HEK293 (cell line): Measurements from ENCODE around the gene NKD2.

ENCODE experiments used
- CTCF ChIA-PET: fragments of 350-600 bp; formaldehyde crosslinking; extraction: SDS; loops from one replicate; lab custom pipeline; 2021; ENCODE audit warnings: antibody characterized with exemption; lab: Yijun Ruan, JAX
- POLR2A ChIA-PET: fragments of 300-600 bp; formaldehyde crosslinking; extraction: SDS; loops from one replicate; lab custom pipeline; 2020; ENCODE audit warnings: antibody characterized with exemption, inconsistent platforms; lab: Yijun Ruan, JAX
- H3K27ac ChIP-seq: fragments of 200-500 bp; sonication (Bioruptor generic); 2 replicates; pipeline ENCODE4 v1.5.1; 2014; ENCODE audit warnings: low read depth, low read length, control low read depth, inconsistent platforms; ENCODE audit errors: extremely low read depth
- H3K36me3 ChIP-seq, 2 experiments: fragments of 200-500 bp in 1 of 2; sonication (Bioruptor generic) in 1 of 2; 1 replicate in 1 of 2; 2 replicates in 1 of 2; pipeline ENCODE4 v1.5.1; 2014 to 2017; ENCODE audit warnings: inconsistent platforms in 2 of 2, low read length in 2 of 2; ENCODE audit not compliant: control insufficient read depth in 2 of 2, insufficient read depth in 1 of 2
- H3K4me1 ChIP-seq: fragments of 200-500 bp; sonication (Bioruptor generic); 2 replicates; pipeline ENCODE4 v1.5.1; 2014; ENCODE audit warnings: mild to moderate bottlenecking, low read length, inconsistent platforms; ENCODE audit not compliant: control insufficient read depth, insufficient read depth
- H3K4me3 ChIP-seq: 2 replicates; pipeline ENCODE4 v1.5.1; 2011; ENCODE audit warnings: low read depth, mild to moderate bottlenecking, control low read depth, low read length, moderate library complexity
- H3K9me3 ChIP-seq: fragments of 200-500 bp; sonication (Bioruptor generic); 2 replicates; pipeline ENCODE4 v1.5.1; 2014; ENCODE audit warnings: low read depth, low read length, inconsistent platforms; ENCODE audit not compliant: control insufficient read depth, insufficient read depth
- CTCF ChIP-seq: fragments of 450-650 bp; formaldehyde crosslinking; IDR thresholded peaks from 2 replicates; pipeline ENCODE4 v1.5.1; 2016; ENCODE audit warnings: missing biosample characterization, missing genetic modification characterization
- EGR2 ChIP-seq: fragments of 450-650 bp; formaldehyde crosslinking; IDR thresholded peaks from 2 replicates; pipeline ENCODE4 v1.5.1; 2016; ENCODE audit warnings: low read depth, missing biosample characterization, missing genetic modification characterization
- FEZF1 ChIP-seq: fragments of 450-650 bp; formaldehyde crosslinking; IDR thresholded peaks from 2 replicates; pipeline ENCODE4 v1.5.1; 2016; ENCODE audit warnings: missing biosample characterization, missing genetic modification characterization
- GLIS1 ChIP-seq: fragments of 450-650 bp; formaldehyde crosslinking; IDR thresholded peaks from 2 replicates; pipeline ENCODE4 v1.5.1; 2016; ENCODE audit warnings: missing biosample characterization, missing genetic modification characterization
- KLF1 ChIP-seq: fragments of 450-650 bp; formaldehyde crosslinking; IDR thresholded peaks from 2 replicates; pipeline ENCODE4 v1.5.1; 2016; ENCODE audit warnings: missing biosample characterization, missing genetic modification characterization
- KLF10 ChIP-seq: fragments of 450-650 bp; IDR thresholded peaks from 2 replicates; pipeline ENCODE4 v1.5.1; 2018; ENCODE audit warnings: missing biosample characterization, mild to moderate bottlenecking, missing genetic modification characterization
- WT1 ChIP-seq: fragments of 450-650 bp; formaldehyde crosslinking; IDR thresholded peaks from 2 replicates; pipeline ENCODE4 v1.5.1; 2016; ENCODE audit warnings: missing biosample characterization, missing genetic modification characterization
- YY2 ChIP-seq: fragments of 450-650 bp; formaldehyde crosslinking; IDR thresholded peaks from 2 replicates; pipeline ENCODE4 v1.5.1; 2016; ENCODE audit warnings: missing biosample characterization, missing genetic modification characterization
- ZBTB1 ChIP-seq: fragments of 450-650 bp; formaldehyde crosslinking; IDR thresholded peaks from 2 replicates; pipeline ENCODE4 v1.5.1; 2016; ENCODE audit warnings: missing biosample characterization, missing genetic modification characterization
- ZBTB48 ChIP-seq: fragments of 450-650 bp; formaldehyde crosslinking; IDR thresholded peaks from 2 replicates; pipeline ENCODE4 v1.5.1; 2016; ENCODE audit warnings: missing biosample characterization, missing genetic modification characterization
- ZFHX2 ChIP-seq: fragments of 450-650 bp; formaldehyde crosslinking; conservative IDR thresholded peaks from 2 replicates; pipeline ENCODE4 v1.5.1; 2016; ENCODE audit warnings: missing biosample characterization, missing genetic modification characterization
- ZNF175 ChIP-seq: fragments of 450-650 bp; formaldehyde crosslinking; IDR thresholded peaks from 2 replicates; pipeline ENCODE4 v1.5.1; 2016; ENCODE audit warnings: missing biosample characterization, missing genetic modification characterization
- ZNF184 ChIP-seq: fragments of 450-650 bp; IDR thresholded peaks from 2 replicates; pipeline ENCODE4 v1.5.1; 2018; ENCODE audit warnings: missing biosample characterization, mild to moderate bottlenecking, missing genetic modification characterization
- ZNF335 ChIP-seq: fragments of 450-650 bp; formaldehyde crosslinking; conservative IDR thresholded peaks from 2 replicates; pipeline ENCODE4 v1.5.1; 2016; ENCODE audit warnings: missing biosample characterization, missing genetic modification characterization
- ZNF366 ChIP-seq: fragments of 450-650 bp; formaldehyde crosslinking; conservative IDR thresholded peaks from 2 replicates; pipeline ENCODE4 v1.5.1; 2016; ENCODE audit warnings: missing biosample characterization, missing genetic modification characterization
- ZNF473 ChIP-seq: fragments of 450-650 bp; formaldehyde crosslinking; IDR thresholded peaks from 2 replicates; pipeline ENCODE4 v1.5.1; 2017; ENCODE audit warnings: missing biosample characterization, missing genetic modification characterization
- ZNF501 ChIP-seq: fragments of 450-650 bp; formaldehyde crosslinking; IDR thresholded peaks from 2 replicates; pipeline ENCODE4 v1.5.1; 2016; ENCODE audit warnings: missing biosample characterization, missing genetic modification characterization
- ZNF558 ChIP-seq: fragments of 450-650 bp; formaldehyde crosslinking; IDR thresholded peaks from 2 replicates; pipeline ENCODE4 v1.5.1; 2016; ENCODE audit warnings: missing biosample characterization, missing genetic modification characterization
- ZNF561 ChIP-seq: fragments of 450-650 bp; IDR thresholded peaks from 2 replicates; pipeline ENCODE4 v1.5.1; 2018; ENCODE audit warnings: missing biosample characterization, missing genetic modification characterization, borderline replicate concordance
- ZNF660 ChIP-seq: fragments of 450-650 bp; IDR thresholded peaks from 2 replicates; pipeline ENCODE4 v1.5.1; 2018; ENCODE audit warnings: missing biosample characterization, mild to moderate bottlenecking, missing genetic modification characterization
- ZNF677 ChIP-seq: fragments of 450-650 bp; IDR thresholded peaks from 2 replicates; pipeline ENCODE4 v1.5.0; 2018; ENCODE audit warnings: missing biosample characterization, mild to moderate bottlenecking, missing genetic modification characterization, moderate library complexity
- TF ChIP-seq, protein P1 (sequence below): sonication (generic); formaldehyde crosslinking; IDR thresholded peaks from 2 replicates; pipeline ENCODE4 v1.8.1; 2022; ENCODE audit warnings: mild to moderate bottlenecking, moderate library complexity, missing genetic modification reagents
- TF ChIP-seq, protein P2 (sequence below): fragments of 450-650 bp; formaldehyde crosslinking; IDR thresholded peaks from 2 replicates; pipeline ENCODE4 v1.5.1; 2016; ENCODE audit warnings: missing biosample characterization, missing genetic modification characterization, borderline replicate concordance
- TF ChIP-seq, protein P3 (sequence below): fragments of 450-650 bp; formaldehyde crosslinking; IDR thresholded peaks from 2 replicates; pipeline ENCODE4 v1.5.1; 2016; ENCODE audit warnings: missing biosample characterization, missing genetic modification characterization

The NKD2 gene

DNA sequence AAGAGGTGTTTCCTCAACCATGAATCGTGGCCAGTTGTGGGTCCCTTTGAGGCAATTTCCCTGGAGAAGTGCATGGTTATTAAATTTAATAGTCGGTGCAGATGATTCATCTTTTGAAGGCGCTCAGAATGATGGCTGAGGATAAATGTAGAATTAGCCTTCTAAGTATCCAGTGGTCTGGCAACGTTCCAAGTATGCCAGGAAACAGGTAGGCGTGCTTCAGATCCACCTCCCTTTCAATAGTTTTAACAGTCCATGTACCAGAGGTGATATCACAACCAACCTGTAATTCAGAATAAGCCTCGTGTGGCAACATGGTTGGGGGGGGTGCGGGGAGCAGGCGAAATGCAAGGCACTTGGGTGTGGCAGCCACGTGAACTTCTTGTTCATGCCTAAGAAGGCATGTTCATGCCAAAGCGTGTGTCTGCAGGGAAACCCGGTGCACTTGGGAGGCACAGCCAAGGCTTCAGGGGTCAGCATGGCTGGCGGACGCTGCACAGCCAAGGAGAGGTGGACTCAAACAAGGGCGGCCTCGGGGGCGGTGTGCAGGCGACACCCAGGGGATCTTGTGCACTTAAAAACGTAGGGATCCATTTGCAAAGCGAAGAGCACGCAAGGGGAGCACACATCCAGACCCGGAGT, 5.2 kb upstream of the NKD2 start (continued):
- TF ChIP-seq KLF1 (tag by site-specific recombination) (peak; percentile 31; the same call in 1 of the 2 replicates), FEZF1 (tag by site-specific recombination) (0 out of 2 replicates have a peak, but pooled peaks have one; percentile 16), ZNF501 (tag by site-specific recombination) (no peak), KLF10 (tag by site-specific recombination) (peak; percentile 61), WT1 (tag by site-specific recombination) (peak; percentile 32), ZNF366 (peak; percentile 95), YY2 (tag by site-specific recombination) (peak; percentile 29; the same call in 1 of the 2 replicates), ZBTB1 (tag by site-specific recombination) (no peak)
- TF ChIP-seq, protein P1, sequence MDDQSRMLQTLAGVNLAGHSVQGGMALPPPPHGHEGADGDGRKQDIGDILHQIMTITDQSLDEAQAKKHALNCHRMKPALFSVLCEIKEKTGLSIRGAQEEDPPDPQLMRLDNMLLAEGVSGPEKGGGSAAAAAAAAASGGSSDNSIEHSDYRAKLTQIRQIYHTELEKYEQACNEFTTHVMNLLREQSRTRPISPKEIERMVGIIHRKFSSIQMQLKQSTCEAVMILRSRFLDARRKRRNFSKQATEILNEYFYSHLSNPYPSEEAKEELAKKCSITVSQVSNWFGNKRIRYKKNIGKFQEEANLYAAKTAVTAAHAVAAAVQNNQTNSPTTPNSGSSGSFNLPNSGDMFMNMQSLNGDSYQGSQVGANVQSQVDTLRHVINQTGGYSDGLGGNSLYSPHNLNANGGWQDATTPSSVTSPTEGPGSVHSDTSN (CRISPR knock-in tag): peak; percentile 21; the same call in 1 of the 2 replicates
- TF ChIP-seq, all 188 proteins: peak for 35

- peak overlapping the region; percentile 63; the same call in 1 of the 2 replicates for H3K27ac ChIP-seq
- CTCF ChIA-PET: interaction anchor here (0.6 to 2.4 kb wide), 13 partner anchors 8 to 665 kb away, joined by 3 to 22 read pairs (median 4); no protein-coding TSS in a partner anchor
- H3K4me1 ChIP-seq: peaks cover 19% of the 10 kb centered on the region
- TF ChIP-seq ZNF175 (no peak), ZFHX2 (tag by site-specific recombination) (0 out of 2 replicates have a peak, but pooled peaks have one; percentile 4), KLF10 (tag by site-specific recombination) (peak; percentile 92), CTCF (tag by site-specific recombination) (peak; percentile 90), GLIS1 (tag by site-specific recombination) (peak; percentile 56), EGR2 (tag by site-specific recombination) (peak; percentile 11; the same call in 1 of the 2 replicates), ZNF677 (tag by site-specific recombination) (peak; percentile 49; the same call in 1 of the 2 replicates), ZNF660 (tag by site-specific recombination) (peak; percentile 36; the same call in 1 of the 2 replicates), ZNF184 (tag by site-specific recombination) (0 out of 2 replicates have a peak, but pooled peaks have one; percentile 22), ZNF335 (peak; percentile 82), ZNF501 (tag by site-specific recombination) (no peak; the same call in 1 of the 2 replicates), ZNF473 (no peak), ZNF558 (tag by site-specific recombination) (no peak), ZBTB48 (tag by site-specific recombination) (0 out of 2 replicates have a peak, but pooled peaks have one; percentile 49), ZNF561 (tag by site-specific recombination) (0 out of 2 replicates have a peak, but pooled peaks have one; percentile 30)
- TF ChIP-seq, protein P2, sequence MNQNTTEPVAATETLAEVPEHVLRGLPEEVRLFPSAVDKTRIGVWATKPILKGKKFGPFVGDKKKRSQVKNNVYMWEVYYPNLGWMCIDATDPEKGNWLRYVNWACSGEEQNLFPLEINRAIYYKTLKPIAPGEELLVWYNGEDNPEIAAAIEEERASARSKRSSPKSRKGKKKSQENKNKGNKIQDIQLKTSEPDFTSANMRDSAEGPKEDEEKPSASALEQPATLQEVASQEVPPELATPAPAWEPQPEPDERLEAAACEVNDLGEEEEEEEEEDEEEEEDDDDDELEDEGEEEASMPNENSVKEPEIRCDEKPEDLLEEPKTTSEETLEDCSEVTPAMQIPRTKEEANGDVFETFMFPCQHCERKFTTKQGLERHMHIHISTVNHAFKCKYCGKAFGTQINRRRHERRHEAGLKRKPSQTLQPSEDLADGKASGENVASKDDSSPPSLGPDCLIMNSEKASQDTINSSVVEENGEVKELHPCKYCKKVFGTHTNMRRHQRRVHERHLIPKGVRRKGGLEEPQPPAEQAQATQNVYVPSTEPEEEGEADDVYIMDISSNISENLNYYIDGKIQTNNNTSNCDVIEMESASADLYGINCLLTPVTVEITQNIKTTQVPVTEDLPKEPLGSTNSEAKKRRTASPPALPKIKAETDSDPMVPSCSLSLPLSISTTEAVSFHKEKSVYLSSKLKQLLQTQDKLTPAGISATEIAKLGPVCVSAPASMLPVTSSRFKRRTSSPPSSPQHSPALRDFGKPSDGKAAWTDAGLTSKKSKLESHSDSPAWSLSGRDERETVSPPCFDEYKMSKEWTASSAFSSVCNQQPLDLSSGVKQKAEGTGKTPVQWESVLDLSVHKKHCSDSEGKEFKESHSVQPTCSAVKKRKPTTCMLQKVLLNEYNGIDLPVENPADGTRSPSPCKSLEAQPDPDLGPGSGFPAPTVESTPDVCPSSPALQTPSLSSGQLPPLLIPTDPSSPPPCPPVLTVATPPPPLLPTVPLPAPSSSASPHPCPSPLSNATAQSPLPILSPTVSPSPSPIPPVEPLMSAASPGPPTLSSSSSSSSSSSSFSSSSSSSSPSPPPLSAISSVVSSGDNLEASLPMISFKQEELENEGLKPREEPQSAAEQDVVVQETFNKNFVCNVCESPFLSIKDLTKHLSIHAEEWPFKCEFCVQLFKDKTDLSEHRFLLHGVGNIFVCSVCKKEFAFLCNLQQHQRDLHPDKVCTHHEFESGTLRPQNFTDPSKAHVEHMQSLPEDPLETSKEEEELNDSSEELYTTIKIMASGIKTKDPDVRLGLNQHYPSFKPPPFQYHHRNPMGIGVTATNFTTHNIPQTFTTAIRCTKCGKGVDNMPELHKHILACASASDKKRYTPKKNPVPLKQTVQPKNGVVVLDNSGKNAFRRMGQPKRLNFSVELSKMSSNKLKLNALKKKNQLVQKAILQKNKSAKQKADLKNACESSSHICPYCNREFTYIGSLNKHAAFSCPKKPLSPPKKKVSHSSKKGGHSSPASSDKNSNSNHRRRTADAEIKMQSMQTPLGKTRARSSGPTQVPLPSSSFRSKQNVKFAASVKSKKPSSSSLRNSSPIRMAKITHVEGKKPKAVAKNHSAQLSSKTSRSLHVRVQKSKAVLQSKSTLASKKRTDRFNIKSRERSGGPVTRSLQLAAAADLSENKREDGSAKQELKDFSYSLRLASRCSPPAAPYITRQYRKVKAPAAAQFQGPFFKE (tag by site-specific recombination): no peak
- TF ChIP-seq, protein P3, sequence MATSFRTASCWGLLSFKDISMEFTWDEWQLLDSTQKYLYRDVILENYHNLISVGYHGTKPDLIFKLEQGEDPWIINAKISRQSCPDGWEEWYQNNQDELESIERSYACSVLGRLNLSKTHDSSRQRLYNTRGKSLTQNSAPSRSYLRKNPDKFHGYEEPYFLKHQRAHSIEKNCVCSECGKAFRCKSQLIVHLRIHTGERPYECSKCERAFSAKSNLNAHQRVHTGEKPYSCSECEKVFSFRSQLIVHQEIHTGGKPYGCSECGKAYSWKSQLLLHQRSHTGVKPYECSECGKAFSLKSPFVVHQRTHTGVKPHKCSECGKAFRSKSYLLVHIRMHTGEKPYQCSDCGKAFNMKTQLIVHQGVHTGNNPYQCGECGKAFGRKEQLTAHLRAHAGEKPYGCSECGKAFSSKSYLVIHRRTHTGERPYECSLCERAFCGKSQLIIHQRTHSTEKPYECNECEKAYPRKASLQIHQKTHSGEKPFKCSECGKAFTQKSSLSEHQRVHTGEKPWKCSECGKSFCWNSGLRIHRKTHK (tag by site-specific recombination): no peak
Measured at GRCh38 chr5:1004461-1005248, 3.9 kb upstream of the NKD2 start.

More at GRCh38 chr5:1004461-1005248, 3.9 kb upstream of the NKD2 start:
- Histone ChIP-seq H3K4me3 (peak overlapping the region; percentile 38), H3K9me3 (no peaks in the 10 kb centered on the region), H3K36me3 (no peaks in the 10 kb centered on the region)
- POLR2A ChIA-PET: interaction anchor here (0.5 to 0.9 kb wide), 2 partner anchors 8 to 113 kb away, joined by 3 read pairs; no protein-coding TSS in a partner anchor
